NCI-H128 (cell line): Measurements from ENCODE around the gene WDR81.
"Not testable (repeated sequence)": the region's sequence is repeated elsewhere in the genome, so short reads cannot be mapped to it uniquely, and the experiment has no call there.

ENCODE experiments used
- DNase-seq: peaks from one replicate; lab custom pipeline; 2025; ENCODE audit not compliant: unreplicated experiment; lab: John Stamatoyannopoulos, UW

Gene WDR81

DNA sequence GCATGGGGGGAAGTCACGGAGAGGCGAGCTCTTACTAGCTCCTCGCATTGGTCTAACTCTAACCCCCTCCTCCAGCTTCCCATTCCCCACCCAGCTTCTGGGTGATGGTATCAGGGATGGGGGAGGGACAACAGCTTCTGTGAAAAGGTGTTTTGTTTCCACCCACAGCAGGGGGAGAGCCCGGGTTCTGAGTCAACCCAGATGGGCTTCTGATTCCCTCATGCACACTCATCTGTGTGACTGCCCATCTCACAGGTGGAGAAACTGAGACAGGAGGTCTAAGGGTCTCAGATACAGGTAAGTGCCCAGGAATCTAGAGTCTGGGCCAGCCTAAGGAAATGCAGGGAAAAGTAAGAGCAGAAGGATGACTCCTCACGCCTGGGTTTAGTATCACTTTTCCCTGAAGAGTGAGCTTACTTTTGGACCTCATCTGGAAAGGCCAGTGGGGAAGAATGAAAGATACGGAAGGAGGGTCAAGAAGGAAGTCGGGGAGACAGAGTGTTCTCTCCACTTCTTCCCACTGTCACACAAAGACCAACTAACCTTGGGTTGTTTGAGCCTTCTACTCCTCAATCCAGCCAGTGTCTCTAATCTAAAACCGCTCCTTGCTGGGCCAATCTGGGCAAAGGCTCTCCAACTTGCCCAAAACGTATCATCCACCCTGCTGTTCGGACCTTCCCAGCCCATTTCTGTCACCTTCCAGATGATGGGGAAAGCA is 11.2 kb upstream of the WDR81 start:
- no peak for DNase-seq

GRCh38 chr17:1713878-1714426 is 10.6 kb upstream of the WDR81 start:
- DNase-seq = no peak

GRCh38 chr17:1714427-1714979 is 10.0 kb upstream of the WDR81 start:
- DNase-seq = no peak

GRCh38 chr17:1714980-1715802 is 9.3 kb upstream of the WDR81 start:
- DNase-seq = no peak

DNA sequence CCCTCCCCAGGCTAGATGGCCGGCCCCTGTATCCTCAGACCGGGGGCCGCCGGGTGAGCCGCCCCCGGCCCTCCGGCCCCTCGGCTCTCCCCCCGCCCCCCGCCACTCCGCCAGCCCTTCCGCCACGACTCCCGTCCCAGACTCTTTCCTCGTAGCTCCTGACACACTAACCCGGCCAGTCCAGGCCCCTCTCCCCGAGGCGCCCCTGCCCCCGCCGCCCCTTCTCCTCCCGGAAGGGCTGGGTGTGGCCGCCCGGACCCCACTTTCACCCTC is 8.8 kb upstream of the WDR81 start:
- no peak for DNase-seq

DNA sequence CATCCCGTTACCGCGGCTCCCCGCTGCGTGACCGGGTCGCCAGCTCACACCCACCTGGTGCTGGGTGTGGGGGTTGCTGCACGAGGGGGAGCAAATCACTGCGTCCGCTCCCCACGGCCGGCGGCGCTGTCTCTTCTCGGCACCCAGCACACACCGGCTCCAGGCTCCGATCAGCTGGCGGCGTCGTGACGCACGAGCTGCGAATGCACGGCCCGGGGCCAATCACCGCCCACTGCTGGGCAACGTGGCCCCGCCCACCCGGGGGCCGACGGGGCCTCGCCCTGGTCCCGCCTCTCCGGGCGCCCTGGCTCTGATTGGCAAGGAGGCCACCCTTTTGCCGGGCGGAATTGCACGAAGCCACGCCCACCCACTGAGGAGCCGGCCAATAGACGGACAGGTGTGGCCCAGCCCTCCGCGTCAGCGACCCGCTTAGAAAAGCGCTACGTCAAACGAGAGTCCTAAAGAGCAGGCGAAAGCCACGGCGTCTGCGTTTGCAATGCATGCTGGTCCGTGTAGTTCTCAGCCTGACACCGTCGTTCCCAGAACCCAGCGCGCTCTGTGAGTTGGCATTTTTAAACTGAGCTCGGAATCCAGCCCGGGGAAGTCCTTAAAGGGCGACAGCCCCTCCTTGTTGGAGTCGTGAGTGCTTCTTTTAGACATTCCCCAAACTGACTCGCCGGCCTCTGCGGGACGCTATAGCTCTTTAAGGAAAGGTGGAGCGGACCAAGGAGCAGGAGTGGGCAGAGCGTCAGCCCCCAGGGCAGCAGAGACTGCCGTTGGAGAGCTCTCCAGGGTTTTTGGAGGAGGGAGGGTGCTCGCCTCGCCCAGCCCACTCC is 8.2 kb upstream of the WDR81 start:
- peak; percentile 97 for DNase-seq

- DNase-seq = peak; percentile 78
Observed at GRCh38 chr17:1716912-1717695, 7.4 kb upstream of the WDR81 start.

- DNase-seq = no peak
Observed at GRCh38 chr17:1718362-1719165, 5.9 kb upstream of the WDR81 start.

GRCh38 chr17:1720856-1721386 is 3.6 kb upstream of the WDR81 start:
- no peak for DNase-seq

DNA sequence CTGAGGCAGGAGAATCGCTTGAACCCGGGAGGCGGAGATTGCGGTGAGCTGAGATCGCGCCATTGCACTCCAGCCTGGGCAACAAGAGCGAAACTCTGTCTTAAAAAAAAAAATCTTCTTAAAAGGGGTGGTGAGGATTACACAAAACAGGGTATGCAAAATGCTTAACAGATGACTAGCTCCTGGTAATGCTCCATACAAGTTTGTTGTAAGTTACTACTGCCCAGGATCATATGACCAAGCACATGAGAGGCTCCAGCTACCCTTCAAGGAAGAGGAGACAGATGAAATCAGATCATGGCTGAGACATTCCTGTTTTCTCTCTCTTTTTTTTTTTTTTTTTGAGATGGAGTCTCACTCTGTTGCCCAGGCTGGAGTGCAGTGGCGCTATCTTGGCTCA is 2.5 kb upstream of the WDR81 start:
- DNase-seq = not testable (repeated sequence)

DNA sequence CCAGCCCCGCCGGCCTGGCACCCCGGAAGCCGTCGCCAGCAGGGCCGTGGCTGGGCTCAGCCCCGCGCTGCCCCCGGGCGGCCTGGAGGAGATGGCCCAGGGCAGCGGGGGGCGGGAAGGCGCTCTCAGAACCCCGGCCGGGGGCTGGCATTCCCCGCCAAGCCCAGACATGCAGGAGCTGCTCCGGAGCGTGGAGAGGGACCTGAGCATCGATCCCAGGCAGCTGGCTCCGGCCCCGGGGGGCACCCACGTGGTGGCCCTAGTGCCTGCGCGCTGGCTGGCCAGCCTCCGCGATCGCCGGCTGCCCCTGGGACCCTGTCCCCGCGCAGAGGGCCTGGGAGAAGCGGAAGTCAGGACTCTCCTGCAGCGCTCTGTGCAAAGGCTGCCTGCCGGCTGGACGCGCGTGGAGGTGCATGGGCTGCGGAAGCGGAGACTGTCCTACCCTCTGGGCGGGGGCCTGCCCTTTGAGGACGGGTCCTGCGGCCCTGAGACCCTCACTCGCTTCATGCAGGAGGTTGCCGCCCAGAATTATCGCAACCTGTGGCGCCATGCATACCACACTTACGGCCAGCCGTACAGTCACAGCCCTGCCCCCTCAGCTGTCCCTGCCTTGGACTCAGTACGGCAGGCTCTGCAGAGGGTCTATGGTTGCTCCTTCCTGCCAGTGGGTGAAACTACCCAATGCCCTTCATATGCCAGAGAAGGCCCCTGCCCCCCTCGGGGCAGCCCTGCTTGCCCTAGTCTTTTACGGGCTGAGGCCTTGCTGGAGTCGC is 551 bp downstream of the WDR81 start:
- DNase-seq = no peak

GRCh38 chr17:1725642-1726511 is 1.4 kb downstream of the WDR81 start:
- no peak for DNase-seq

DNA sequence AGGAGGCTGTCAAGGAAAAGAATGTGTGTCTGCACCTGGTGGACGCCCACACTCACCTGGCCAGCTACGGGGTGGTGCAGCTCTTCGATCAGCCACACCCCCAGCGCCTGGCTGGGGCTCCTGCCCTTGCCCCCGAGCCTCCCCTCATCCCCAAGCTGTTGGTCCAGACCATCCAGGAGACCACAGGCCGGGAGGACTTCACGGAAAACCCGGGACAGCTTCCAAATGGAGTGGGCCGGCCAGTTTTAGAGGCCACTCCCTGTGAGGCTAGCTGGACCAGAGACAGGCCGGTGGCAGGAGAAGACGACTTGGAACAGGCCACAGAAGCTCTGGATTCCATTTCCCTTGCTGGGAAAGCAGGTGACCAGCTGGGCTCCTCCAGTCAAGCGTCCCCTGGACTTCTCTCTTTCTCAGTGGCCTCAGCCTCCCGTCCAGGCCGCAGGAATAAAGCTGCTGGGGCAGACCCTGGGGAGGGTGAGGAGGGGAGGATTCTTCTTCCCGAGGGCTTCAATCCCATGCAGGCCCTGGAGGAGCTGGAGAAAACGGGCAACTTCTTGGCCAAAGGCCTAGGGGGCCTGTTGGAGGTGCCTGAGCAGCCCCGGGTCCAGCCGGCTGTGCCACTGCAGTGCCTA is 2.2 kb downstream of the WDR81 start:
- DNase-seq = no peak

DNA sequence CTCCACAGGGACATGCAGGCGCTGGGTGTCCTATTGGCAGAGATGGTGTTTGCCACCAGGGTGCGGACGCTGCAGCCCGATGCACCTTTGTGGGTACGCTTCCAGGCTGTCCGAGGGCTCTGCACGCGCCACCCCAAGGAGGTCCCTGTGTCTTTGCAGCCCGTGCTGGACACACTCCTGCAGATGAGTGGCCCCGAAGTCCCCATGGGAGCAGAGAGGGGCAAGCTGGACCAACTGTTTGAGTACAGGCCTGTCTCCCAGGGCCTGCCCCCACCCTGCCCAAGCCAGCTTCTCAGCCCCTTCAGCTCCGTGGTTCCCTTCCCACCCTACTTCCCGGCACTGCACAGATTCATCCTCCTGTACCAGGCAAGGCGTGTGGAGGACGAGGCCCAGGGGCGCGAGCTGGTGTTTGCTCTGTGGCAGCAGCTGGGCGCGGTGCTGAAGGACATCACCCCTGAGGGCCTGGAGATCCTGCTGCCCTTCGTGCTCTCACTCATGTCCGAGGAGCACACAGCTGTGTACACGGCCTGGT is 2.8 kb downstream of the WDR81 start:
- no peak for DNase-seq

DNA sequence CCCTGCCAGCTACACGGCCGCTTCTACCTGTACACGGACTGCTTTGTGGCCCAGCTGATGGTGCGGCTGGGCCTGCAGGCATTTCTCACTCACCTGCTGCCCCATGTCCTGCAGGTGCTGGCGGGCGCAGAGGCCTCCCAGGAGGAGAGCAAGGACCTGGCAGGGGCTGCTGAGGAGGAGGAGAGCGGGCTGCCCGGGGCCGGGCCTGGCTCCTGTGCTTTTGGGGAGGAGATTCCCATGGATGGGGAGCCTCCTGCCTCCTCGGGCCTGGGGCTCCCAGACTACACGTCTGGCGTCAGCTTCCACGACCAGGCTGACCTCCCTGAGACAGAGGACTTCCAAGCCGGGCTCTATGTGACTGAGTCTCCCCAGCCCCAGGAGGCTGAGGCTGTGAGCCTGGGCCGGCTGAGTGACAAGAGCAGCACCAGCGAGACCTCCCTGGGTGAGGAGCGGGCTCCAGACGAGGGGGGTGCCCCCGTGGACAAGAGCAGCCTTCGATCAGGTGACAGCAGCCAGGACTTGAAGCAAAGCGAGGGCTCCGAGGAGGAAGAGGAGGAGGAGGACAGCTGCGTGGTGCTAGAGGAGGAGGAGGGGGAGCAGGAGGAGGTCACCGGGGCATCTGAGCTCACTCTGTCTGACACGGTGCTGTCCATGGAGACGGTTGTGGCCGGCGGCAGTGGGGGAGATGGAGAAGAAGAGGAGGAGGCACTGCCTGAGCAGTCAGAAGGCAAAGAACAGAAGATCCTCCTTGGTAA is 3.5 kb downstream of the WDR81 start:
- DNase-seq = no peak

DNA sequence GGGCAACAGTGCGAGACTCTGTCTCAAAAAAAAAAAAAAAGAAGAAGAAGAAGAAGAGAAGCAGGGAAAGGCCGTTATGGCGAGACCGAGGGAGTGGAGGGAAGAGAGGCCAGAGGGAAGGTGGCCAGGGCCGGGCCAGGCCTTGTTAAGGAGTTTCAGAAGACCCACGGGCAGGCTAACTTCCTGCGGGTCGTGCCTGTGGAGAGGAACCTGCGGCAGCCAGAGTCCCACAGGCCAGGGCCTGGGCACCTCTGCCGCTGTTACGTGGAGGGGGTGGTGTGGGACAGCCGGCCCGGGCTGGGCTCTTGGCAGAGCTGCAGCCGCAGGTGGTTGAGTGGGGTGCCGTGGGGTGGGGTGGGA is 5.4 kb downstream of the WDR81 start:
- DNase-seq = no peak
